H1 (cell line): ENCODE results near the gene MT2A. TPM values are rescaled to one million over a fixed set of nuclear protein-coding genes. Genes with fewer than 3 reads are reported as not detected.

Source experiments
- CTCF ChIA-PET: fragments of 300-600 bp; sonication (Branson Sonifier 250); formaldehyde crosslinking; loops from one replicate; lab custom pipeline; 2021; ENCODE audit not compliant: partially characterized antibody; lab: Charles Lee
- POLR2A ChIA-PET: fragments of 300-600 bp; sonication (Branson Sonifier 250); formaldehyde crosslinking; loops from one replicate; lab custom pipeline; 2021; ENCODE audit warnings: inconsistent platforms; ENCODE audit not compliant: partially characterized antibody; lab: Charles Lee
- DNase-seq, 2 experiments: peaks; one replicate each; pipeline versions ENCODE4 v3.0.0 to v3.0.0-alpha.2; 2010 to 2022; ENCODE audit warnings: low spot score in 2 of 2, low read depth in 1 of 2, mixed read lengths in 1 of 2
- FAIRE-seq: peaks from 2 replicates; lab custom pipeline; 2011; peaks lifted over from hg19 to GRCh38; lab: Jason Lieb, UNC
- H2AFZ ChIP-seq: 2 replicates; pipeline ENCODE4 v1.8.1; 2012; ENCODE audit warnings: low read length, inconsistent platforms
- H2AK5ac ChIP-seq: 2 replicates; pipeline ENCODE4 v1.6.1; 2013; ENCODE audit warnings: low read depth, low read length
- H2BK120ac ChIP-seq: replicated peaks from 2 replicates; pipeline ENCODE3; 2013; ENCODE audit warnings: low read depth, low read length, inconsistent platforms
- H2BK12ac ChIP-seq: 2 replicates; pipeline ENCODE4 v1.6.1; 2013; ENCODE audit warnings: low read depth, low read length
- H2BK15ac ChIP-seq: 2 replicates; pipeline ENCODE4 v1.6.1; 2013; ENCODE audit warnings: low read length
- H2BK20ac ChIP-seq: 2 replicates; pipeline ENCODE4 v1.6.1; 2013; ENCODE audit warnings: low read length
- H2BK5ac ChIP-seq: 2 replicates; pipeline ENCODE4 v1.6.1; 2013; ENCODE audit warnings: low read depth, low read length
- H3K14ac ChIP-seq: 2 replicates; pipeline ENCODE4 v1.6.1; 2013; ENCODE audit warnings: inconsistent platforms; ENCODE audit not compliant: insufficient read length
- H3K18ac ChIP-seq: 2 replicates; pipeline ENCODE4 v1.6.1; 2013; ENCODE audit warnings: low read length; ENCODE audit errors: extremely low read depth
- H3K23ac ChIP-seq: 2 replicates; pipeline ENCODE4 v1.6.1; 2013; ENCODE audit warnings: inconsistent platforms; ENCODE audit not compliant: insufficient read length
- H3K23me2 ChIP-seq: 2 replicates; pipeline ENCODE4 v1.6.1; 2013; ENCODE audit warnings: low read depth, low read length
- H3K27ac ChIP-seq: 2 replicates; pipeline ENCODE4 v1.6.1; 2011; ENCODE audit warnings: low read depth, low read length, inconsistent platforms
- H3K27me3 ChIP-seq, 4 experiments: replicated peaks in 1 of 4; 1 replicate in 1 of 4; 2 replicates in 3 of 4; pipeline versions ENCODE4 v1.6.1 to v1.8.1; 2011 to 2013; ENCODE audit warnings: low read length in 3 of 4, mild to moderate bottlenecking in 3 of 4, inconsistent platforms in 2 of 4, mixed read lengths in 2 of 4, moderate library complexity in 1 of 4; ENCODE audit not compliant: control insufficient read depth in 3 of 4, insufficient read depth in 3 of 4; ENCODE audit errors: extremely low read depth in 1 of 4
- H3K36me3 ChIP-seq, 4 experiments: 2 replicates each; pipeline versions ENCODE4 v1.6.1 to v1.8.1; 2011 to 2013; ENCODE audit warnings: mild to moderate bottlenecking in 4 of 4, low read length in 3 of 4, moderate library complexity in 2 of 4, control low read depth in 1 of 4, inconsistent platforms in 1 of 4; ENCODE audit not compliant: insufficient read depth in 4 of 4, control insufficient read depth in 2 of 4
- H3K4ac ChIP-seq: replicated peaks from 2 replicates; pipeline ENCODE3; 2013; ENCODE audit warnings: low read length, low read depth, mixed read lengths, inconsistent platforms; ENCODE audit not compliant: insufficient read length
- H3K4me1 ChIP-seq, 4 experiments: replicated peaks in 1 of 4; 1 replicate in 1 of 4; 2 replicates in 3 of 4; pipeline versions ENCODE4 v1.6.1 to v1.8.1; 2011 to 2013; ENCODE audit warnings: low read length in 3 of 4, inconsistent platforms in 2 of 4, mixed read lengths in 1 of 4; ENCODE audit not compliant: insufficient read depth in 4 of 4, control insufficient read depth in 3 of 4
- H3K4me2 ChIP-seq, 2 experiments: 2 replicates each; pipeline versions ENCODE4 v1.6.1 to v1.8.1; 2011 to 2013; ENCODE audit warnings: low read depth in 2 of 2, low read length in 2 of 2, control low read depth in 1 of 2, inconsistent platforms in 1 of 2, mild to moderate bottlenecking in 1 of 2; ENCODE audit not compliant: insufficient read depth in 1 of 2
- H3K4me3 ChIP-seq, 4 experiments: fragments of 200-600, 300-600 bp in 1 of 4; sonication (generic), shearing (Covaris generic), sonication (Bioruptor Twin) in 1 of 4; 2 replicates each; pipeline versions ENCODE4 v1.5.1 to v1.8.1; 2011 to 2016; ENCODE audit warnings: low read length in 4 of 4, low read depth in 3 of 4, control low read depth in 2 of 4, inconsistent platforms in 2 of 4, mild to moderate bottlenecking in 2 of 4, mixed read lengths in 1 of 4, moderate library complexity in 1 of 4; ENCODE audit not compliant: insufficient read depth in 2 of 4; ENCODE audit errors: extremely low read depth in 1 of 4
- H3K56ac ChIP-seq: replicated peaks from 2 replicates; pipeline ENCODE3; 2013; ENCODE audit warnings: low read depth, mild to moderate bottlenecking, mixed read lengths, low read length, inconsistent platforms; ENCODE audit not compliant: insufficient read length
- H3K79me1 ChIP-seq: 2 replicates; pipeline ENCODE4 v1.6.1; 2013; ENCODE audit warnings: low read depth, low read length, control low read depth
- H3K79me2 ChIP-seq, 2 experiments: 2 replicates each; pipeline versions ENCODE4 v1.6.1 to v1.8.1; 2012 to 2013; ENCODE audit warnings: low read length in 2 of 2, mild to moderate bottlenecking in 2 of 2, inconsistent platforms in 1 of 2; ENCODE audit not compliant: insufficient read depth in 2 of 2, control insufficient read depth in 1 of 2
- H3K9ac ChIP-seq, 4 experiments: replicated peaks in 1 of 4; 1 replicate in 1 of 4; 2 replicates in 3 of 4; pipeline versions ENCODE4 v1.6.1 to v1.8.1; 2011 to 2013; ENCODE audit warnings: low read depth in 3 of 4, low read length in 3 of 4, control low read depth in 2 of 4, mild to moderate bottlenecking in 2 of 4, moderate library complexity in 2 of 4, inconsistent platforms in 1 of 4; ENCODE audit errors: extremely low read depth in 1 of 4
- H3K9me3 ChIP-seq, 2 experiments: 2 replicates each; pipeline versions ENCODE4 v1.6.1 to v1.8.1; 2012 to 2013; ENCODE audit warnings: mild to moderate bottlenecking in 2 of 2, moderate library complexity in 2 of 2, control low read depth in 1 of 2, inconsistent platforms in 1 of 2, low read depth in 1 of 2, low read length in 1 of 2, mixed read lengths in 1 of 2; ENCODE audit not compliant: insufficient read depth in 2 of 2
- H4K20me1 ChIP-seq, 2 experiments: replicated peaks in 1 of 2; 2 replicates each; pipeline versions ENCODE3 to v1.8.1; 2011 to 2013; ENCODE audit warnings: inconsistent platforms in 2 of 2, low read length in 2 of 2, mild to moderate bottlenecking in 1 of 2; ENCODE audit not compliant: insufficient read depth in 2 of 2, control insufficient read depth in 1 of 2
- H4K5ac ChIP-seq: 2 replicates; pipeline ENCODE4 v1.6.1; 2013; ENCODE audit warnings: low read length, low read depth, mixed read lengths, inconsistent platforms; ENCODE audit not compliant: insufficient read length
- H4K8ac ChIP-seq: 2 replicates; pipeline ENCODE4 v1.8.0; 2013; ENCODE audit warnings: mild to moderate bottlenecking, moderate library complexity, low read length, inconsistent platforms; ENCODE audit not compliant: insufficient read depth; ENCODE audit errors: extremely low read depth
- H4K91ac ChIP-seq: replicated peaks from 2 replicates; pipeline ENCODE3; 2013; ENCODE audit warnings: low read length, mixed read lengths, inconsistent platforms; ENCODE audit not compliant: insufficient read length
- CREB1 ChIP-seq: IDR thresholded peaks from 2 replicates; pipeline ENCODE4 v1.6.1; 2012; ENCODE audit warnings: inconsistent platforms
- SIX5 ChIP-seq: IDR thresholded peaks from 2 replicates; pipeline ENCODE4 v1.6.1; 2011; ENCODE audit warnings: mild to moderate bottlenecking, low read depth, low read length
- TAF7 ChIP-seq: optimal IDR thresholded peaks from 2 replicates; pipeline ENCODE3; 2011; ENCODE audit warnings: low read depth, mild to moderate bottlenecking, inconsistent platforms, low read length, moderate library complexity, borderline replicate concordance
- USF2 ChIP-seq: IDR thresholded peaks from 2 replicates; pipeline ENCODE4 v1.6.1; 2011; ENCODE audit warnings: low read length, improper control_type of control experiment
- WGBS, 2 experiments: shearing (Covaris generic) in 1 of 2; methylation state at CpG; one replicate each; pipeline versions ENCODE4 v1.1.6 to v1.1.7; 2013 to 2015; ENCODE audit warnings: low lambda C conversion rate in 2 of 2, mixed read lengths in 2 of 2, inconsistent platforms in 1 of 2, low coverage in 1 of 2, missing lambda C conversion rate in 1 of 2; ENCODE audit not compliant: insufficient replicate concordance in 2 of 2, insufficient coverage in 1 of 2, insufficient read length in 1 of 2; ENCODE audit errors: extremely low coverage in 1 of 2, missing lambda C conversion rate in 1 of 2; 5-methylcytosine and 5-hydroxymethylcytosine counted together
- polyA plus RNA-seq, 7 experiments: library from polyadenylated mRNA; depleted of rRNA in 3 of 7; stranded (reverse) in 5 of 7; unstranded in 2 of 7; fragments of >200 nt in 5 of 7; fragments of 200-250 nt in 2 of 7; gene quantifications; 1 replicate in 5 of 7; 2 replicates in 1 of 7; 4 replicates in 1 of 7; pipeline versions ENCODE4 v1.2.1 to v1.2.3, GENCODE V29; 2011 to 2013; ENCODE audit warnings: missing spikeins in 2 of 7, mixed read lengths in 2 of 7
- total RNA-seq: library from RNA; stranded (reverse); fragmentation: NEBNext Ultra II Directional; extraction: Animal tissue kit (Norgen Biotek cat#: 25700); gene quantifications from 2 replicates; pipeline ENCODE4 v1.2.1, GENCODE V29; 2021

The MT2A gene
- total and polyA plus RNA-seq, 2 of the 8 experiments (the other 6 are each of a cell fraction or from before 2014, with no cell fraction given) = 9.5 to 30.1 TPM

GRCh38 chr16:56577300-56577625, 31.1 kb upstream of the MT2A start:
- no peak overlapping the region for H4K5ac ChIP-seq
- no peak for TF ChIP-seq CREB1
- no peak for TF ChIP-seq TAF7
- no peak for TF ChIP-seq USF2
- TF ChIP-seq SIX5 = no peak
- no peak overlapping the region for H2BK12ac ChIP-seq
- ChIA-PET CTCF (interaction anchor here (0.7 to 4.6 kb wide), 24 partner anchors 8 to 226 kb away, joined by 3 to 39 read pairs (median 4); partner anchors contain the start of genes MT1A, MT1G and MT3), POLR2A (interaction anchor here (1.2 kb wide), 1 partner anchor 23 kb away, joined by 3 read pairs; no protein-coding TSS in a partner anchor)
- H3K27me3 ChIP-seq = no peaks in the 10 kb centered on the region; a peak in 1 of 7 replicates
- H3K23ac ChIP-seq = no peak overlapping the region
- no peak overlapping the region for H3K18ac ChIP-seq
- FAIRE-seq = no peak
- no peak overlapping the region for H2BK120ac ChIP-seq
- no peaks in the 10 kb centered on the region for H3K4me1 ChIP-seq
- H2AK5ac ChIP-seq = no peak overlapping the region
- no peaks in the 10 kb centered on the region for H4K20me1 ChIP-seq
- H3K79me2 ChIP-seq = no peaks in the 10 kb centered on the region
- H3K9ac ChIP-seq = no peak overlapping the region
- no peak overlapping the region for H3K14ac ChIP-seq
- no peak overlapping the region for H2BK20ac ChIP-seq
- H4K8ac ChIP-seq = no peak overlapping the region
- H3K56ac ChIP-seq = no peak overlapping the region
- no peaks in the 10 kb centered on the region for H3K23me2 ChIP-seq
- no peak overlapping the region for H4K91ac ChIP-seq
- H2AFZ ChIP-seq = no peak overlapping the region
- H3K79me1 ChIP-seq = no peaks in the 10 kb centered on the region
- H3K4me3 ChIP-seq = no peak overlapping the region
- peaks cover 4 to 6% of the 10 kb centered on the region in 2 experiments; a peak in 2 of 4 replicates for H3K9me3 ChIP-seq
- no peak overlapping the region for H3K4me2 ChIP-seq
- H2BK15ac ChIP-seq = no peak overlapping the region
- H3K27ac ChIP-seq = no peak overlapping the region
- H3K4ac ChIP-seq = no peak overlapping the region
- no peaks in the 10 kb centered on the region for H3K36me3 ChIP-seq
- no peak for DNase-seq
- 76% methylated on average over 4 of the region's 4 CpGs; no CpG with 5 or more reads in 1 of the 2 experiments for WGBS, 2 experiments
- H2BK5ac ChIP-seq = no peak overlapping the region
